ENCODE data around the gene ZNF804B.

- TF ChIP-seq POLR2A (IDR thresholded peaks at IDR 0.05; ENCODE audit: low read depth, low read length) (no peak), TAF1 (IDR thresholded peaks at IDR 0.05; ENCODE audit: borderline replicate concordance, low read depth, low read length) (no peak)
Measured at GRCh38 chr7:88881136-88881535, 121.6 kb downstream of the ZNF804B start.

All from GM12892 (cell line).